Measurements from ENCODE around the gene NFATC2. TPM values are rescaled to one million over a fixed set of nuclear protein-coding genes. Genes with fewer than 3 reads are reported as not detected.

Gene NFATC2
- polyA plus RNA-seq, 2 donors: 0.75 to 0.90 TPM

DNA sequence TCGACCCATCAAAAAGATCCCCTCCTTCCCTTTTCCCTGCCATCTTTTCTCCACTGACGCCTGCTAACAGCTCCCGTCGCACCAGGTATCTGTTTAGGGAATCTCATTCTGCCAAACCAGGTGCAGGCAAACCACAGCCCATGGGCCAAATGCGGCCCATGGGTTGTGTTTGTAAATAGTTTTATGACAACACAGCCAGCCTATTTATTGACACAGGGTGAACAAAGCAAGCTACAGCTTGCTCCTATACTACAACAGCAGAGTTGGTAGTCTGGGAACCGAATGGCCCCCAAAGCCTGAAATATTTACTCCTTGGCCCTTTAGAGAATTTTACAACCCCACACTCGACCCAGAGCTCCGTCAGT is 16.4 kb downstream of the NFATC2 start:
- Histone ChIP-seq H3K9me3 (ENCODE audit: control insufficient read depth in 2 of 2, insufficient read depth in 1 of 2, low read depth in 1 of 2, low read length in 1 of 2) (no peaks in the 10 kb centered on the region), H3K27me3 (ENCODE audit: control insufficient read depth in 1 of 2, insufficient read depth in 2 of 2, low read length in 2 of 2) (no peaks in the 10 kb centered on the region), H3K27ac (ENCODE audit: low read depth in 2 of 2, low read length in 1 of 2) (no peak overlapping the region), H3K4me3 (ENCODE audit: low read depth in 1 of 2, low read length in 2 of 2) (no peak overlapping the region), H3K4me1 (ENCODE audit: control insufficient read depth in 2 of 2, insufficient read depth in 2 of 2, low read length in 1 of 2) (peaks cover 0 to 2% of the 10 kb centered on the region in 2 donors), H3K36me3 (ENCODE audit: control insufficient read depth in 2 of 2, insufficient read depth in 2 of 2, low read length in 1 of 2) (no peaks in the 10 kb centered on the region)
- 65 to 66% methylated on average over 8 of the region's 8 CpGs for WGBS, 2 donors

GRCh38 chr20:51525241-51526105 is 17.0 kb downstream of the NFATC2 start:
- Histone ChIP-seq H3K4me3 (ENCODE audit: low read depth in 1 of 2, low read length in 2 of 2) (no peak overlapping the region), H3K27ac (ENCODE audit: low read depth in 2 of 2, low read length in 1 of 2) (peak overlapping the region in 1 of 2 donors; percentile 9), H3K4me1 (ENCODE audit: control insufficient read depth in 2 of 2, insufficient read depth in 2 of 2, low read length in 1 of 2) (no peaks in the 10 kb centered on the region), H3K36me3 (ENCODE audit: control insufficient read depth in 2 of 2, insufficient read depth in 2 of 2, low read length in 1 of 2) (no peaks in the 10 kb centered on the region), H3K9me3 (ENCODE audit: control insufficient read depth in 2 of 2, insufficient read depth in 1 of 2, low read depth in 1 of 2, low read length in 1 of 2) (no peaks in the 10 kb centered on the region), H3K27me3 (ENCODE audit: control insufficient read depth in 1 of 2, insufficient read depth in 2 of 2, low read length in 2 of 2) (no peaks in the 10 kb centered on the region)
- WGBS, 2 donors: 57 to 72% methylated on average over 20 of the region's 20 CpGs

GRCh38 chr20:51523276-51524013 is 19.1 kb downstream of the NFATC2 start:
- H3K4me1 ChIP-seq (ENCODE audit: control insufficient read depth in 2 of 2, insufficient read depth in 2 of 2, low read length in 1 of 2): no peaks in the 10 kb centered on the region
- no peaks in the 10 kb centered on the region for H3K27me3 ChIP-seq (ENCODE audit: control insufficient read depth in 1 of 2, insufficient read depth in 2 of 2, low read length in 2 of 2)
- no peaks in the 10 kb centered on the region for H3K36me3 ChIP-seq (ENCODE audit: control insufficient read depth in 2 of 2, insufficient read depth in 2 of 2, low read length in 1 of 2)
- no peak overlapping the region for H3K27ac ChIP-seq (ENCODE audit: low read depth in 2 of 2, low read length in 1 of 2)
- H3K9me3 ChIP-seq (ENCODE audit: control insufficient read depth in 2 of 2, insufficient read depth in 1 of 2, low read depth in 1 of 2, low read length in 1 of 2): no peaks in the 10 kb centered on the region
- 97 to 98% methylated on average over 62 to 64 of the region's 64 CpGs for whole genome bisulfite sequencing, 2 donors
- no peak overlapping the region for H3K4me3 ChIP-seq (ENCODE audit: low read depth in 1 of 2, low read length in 2 of 2)

DNA sequence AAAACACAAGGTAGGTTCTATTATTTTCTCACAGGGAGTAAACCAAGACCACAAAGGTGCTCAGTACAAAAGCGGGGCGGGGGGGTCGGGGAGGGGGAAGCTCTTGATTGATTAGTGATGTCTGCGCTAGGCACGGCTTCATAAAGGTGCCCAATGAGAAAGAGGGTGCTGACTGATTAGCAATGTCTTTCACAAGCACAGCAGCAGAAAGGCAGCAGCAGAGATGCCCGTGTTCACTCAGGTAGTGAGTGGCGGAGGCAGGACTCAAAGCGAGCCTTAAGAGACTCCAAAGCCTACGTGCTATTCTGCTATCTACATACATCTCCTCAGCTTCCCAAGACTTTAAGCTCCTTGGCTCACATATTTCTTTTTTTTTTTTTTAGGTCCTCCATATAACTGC is 20.3 kb downstream of the NFATC2 start:
- Histone ChIP-seq H3K9me3 (ENCODE audit: control insufficient read depth in 2 of 2, insufficient read depth in 1 of 2, low read depth in 1 of 2, low read length in 1 of 2) (no peaks in the 10 kb centered on the region), H3K4me3 (ENCODE audit: low read depth in 1 of 2, low read length in 2 of 2) (no peak overlapping the region), H3K4me1 (ENCODE audit: control insufficient read depth in 2 of 2, insufficient read depth in 2 of 2, low read length in 1 of 2) (no peaks in the 10 kb centered on the region), H3K27ac (ENCODE audit: low read depth in 2 of 2, low read length in 1 of 2) (no peak overlapping the region), H3K36me3 (ENCODE audit: control insufficient read depth in 2 of 2, insufficient read depth in 2 of 2, low read length in 1 of 2) (no peaks in the 10 kb centered on the region), H3K27me3 (ENCODE audit: control insufficient read depth in 1 of 2, insufficient read depth in 2 of 2, low read length in 2 of 2) (no peaks in the 10 kb centered on the region)
- 94 to 95% methylated on average over 9 of the region's 9 CpGs for WGBS, 2 donors

- no peaks in the 10 kb centered on the region for H3K27me3 ChIP-seq (ENCODE audit: control insufficient read depth in 1 of 2, insufficient read depth in 2 of 2, low read length in 2 of 2)
- no peak overlapping the region for H3K4me3 ChIP-seq (ENCODE audit: low read depth in 1 of 2, low read length in 2 of 2)
- WGBS, 2 donors: 83 to 94% methylated on average over 2 of the region's 2 CpGs
- peaks cover 0 to 2% of the 10 kb centered on the region in 2 donors for H3K4me1 ChIP-seq (ENCODE audit: control insufficient read depth in 2 of 2, insufficient read depth in 2 of 2, low read length in 1 of 2)
- no peaks in the 10 kb centered on the region for H3K9me3 ChIP-seq (ENCODE audit: control insufficient read depth in 2 of 2, insufficient read depth in 1 of 2, low read depth in 1 of 2, low read length in 1 of 2)
- H3K27ac ChIP-seq (ENCODE audit: low read depth in 2 of 2, low read length in 1 of 2): no peak overlapping the region
- H3K36me3 ChIP-seq (ENCODE audit: control insufficient read depth in 2 of 2, insufficient read depth in 2 of 2, low read length in 1 of 2): no peaks in the 10 kb centered on the region
Measured at GRCh38 chr20:51517839-51518238, 24.7 kb downstream of the NFATC2 start.

DNA sequence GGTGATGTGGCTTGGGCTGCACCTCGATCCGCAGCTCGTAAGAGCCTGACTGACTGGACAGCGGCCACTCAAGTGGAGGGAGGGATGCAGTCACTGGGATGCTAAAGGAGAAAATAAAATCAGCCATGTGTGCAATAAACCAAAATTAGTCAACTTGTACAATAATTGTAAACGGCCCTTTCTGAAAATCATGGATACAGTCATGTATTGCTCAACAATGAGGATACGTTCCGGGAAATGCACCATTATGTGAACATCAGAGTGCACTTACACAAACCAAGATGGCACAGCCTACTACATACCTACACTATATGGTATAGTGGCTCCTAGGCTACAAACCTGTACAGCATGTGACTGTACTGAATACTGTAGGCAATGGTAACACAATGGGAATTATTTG is 25.7 kb downstream of the NFATC2 start:
- no peaks in the 10 kb centered on the region for H3K36me3 ChIP-seq (ENCODE audit: control insufficient read depth in 2 of 2, insufficient read depth in 2 of 2, low read length in 1 of 2)
- no peak overlapping the region for H3K4me3 ChIP-seq (ENCODE audit: low read depth in 1 of 2, low read length in 2 of 2)
- H3K4me1 ChIP-seq (ENCODE audit: control insufficient read depth in 2 of 2, insufficient read depth in 2 of 2, low read length in 1 of 2): peaks cover 0 to 5% of the 10 kb centered on the region in 2 donors
- 96 to 97% methylated on average over 7 of the region's 7 CpGs for WGBS, 2 donors
- H3K27me3 ChIP-seq (ENCODE audit: control insufficient read depth in 1 of 2, insufficient read depth in 2 of 2, low read length in 2 of 2): no peaks in the 10 kb centered on the region
- H3K27ac ChIP-seq (ENCODE audit: low read depth in 2 of 2, low read length in 1 of 2): no peak overlapping the region
- H3K9me3 ChIP-seq (ENCODE audit: control insufficient read depth in 2 of 2, insufficient read depth in 1 of 2, low read depth in 1 of 2, low read length in 1 of 2): no peaks in the 10 kb centered on the region

GRCh38 chr20:51514836-51515235 is 27.7 kb downstream of the NFATC2 start:
- Histone ChIP-seq H3K4me1 (ENCODE audit: control insufficient read depth in 2 of 2, insufficient read depth in 2 of 2, low read length in 1 of 2) (peaks cover 0 to 5% of the 10 kb centered on the region in 2 donors), H3K9me3 (ENCODE audit: control insufficient read depth in 2 of 2, insufficient read depth in 1 of 2, low read depth in 1 of 2, low read length in 1 of 2) (no peaks in the 10 kb centered on the region), H3K27ac (ENCODE audit: low read depth in 2 of 2, low read length in 1 of 2) (no peak overlapping the region), H3K36me3 (ENCODE audit: control insufficient read depth in 2 of 2, insufficient read depth in 2 of 2, low read length in 1 of 2) (no peaks in the 10 kb centered on the region), H3K27me3 (ENCODE audit: control insufficient read depth in 1 of 2, insufficient read depth in 2 of 2, low read length in 2 of 2) (no peaks in the 10 kb centered on the region), H3K4me3 (ENCODE audit: low read depth in 1 of 2, low read length in 2 of 2) (no peak overlapping the region)
- WGBS, 2 donors: 85 to 88% methylated on average over 7 of the region's 7 CpGs

DNA sequence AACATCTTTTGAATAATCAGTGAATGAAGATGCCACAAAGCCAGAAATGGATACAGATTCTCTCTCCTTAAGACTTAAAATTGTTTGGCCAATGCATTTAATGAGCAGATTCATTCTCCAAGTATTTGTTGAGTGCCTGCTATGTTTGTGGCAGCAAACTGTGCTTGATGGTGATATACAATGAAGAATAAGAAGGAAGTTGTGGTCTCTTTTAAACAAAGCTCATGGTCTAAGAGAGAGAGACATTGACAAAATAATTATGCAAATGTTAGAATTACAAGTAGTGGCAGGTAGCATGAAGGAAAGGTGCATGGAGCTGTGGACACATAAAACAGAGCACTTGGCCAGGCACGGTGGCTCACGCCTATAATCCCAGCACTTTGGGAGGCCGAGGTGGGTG is 28.3 kb downstream of the NFATC2 start:
- WGBS, 2 donors: 86 to 93% methylated on average over 3 of the region's 3 CpGs
- no peak overlapping the region for H3K4me3 ChIP-seq (ENCODE audit: low read depth in 1 of 2, low read length in 2 of 2)
- no peaks in the 10 kb centered on the region for H3K36me3 ChIP-seq (ENCODE audit: control insufficient read depth in 2 of 2, insufficient read depth in 2 of 2, low read length in 1 of 2)
- no peaks in the 10 kb centered on the region for H3K9me3 ChIP-seq (ENCODE audit: control insufficient read depth in 2 of 2, insufficient read depth in 1 of 2, low read depth in 1 of 2, low read length in 1 of 2)
- no peaks in the 10 kb centered on the region for H3K27me3 ChIP-seq (ENCODE audit: control insufficient read depth in 1 of 2, insufficient read depth in 2 of 2, low read length in 2 of 2)
- H3K4me1 ChIP-seq (ENCODE audit: control insufficient read depth in 2 of 2, insufficient read depth in 2 of 2, low read length in 1 of 2): peaks cover 0 to 5% of the 10 kb centered on the region in 2 donors
- no peak overlapping the region for H3K27ac ChIP-seq (ENCODE audit: low read depth in 2 of 2, low read length in 1 of 2)

GRCh38 chr20:51513545-51513944 is 29.0 kb downstream of the NFATC2 start:
- Histone ChIP-seq H3K4me1 (ENCODE audit: control insufficient read depth in 2 of 2, insufficient read depth in 2 of 2, low read length in 1 of 2) (peaks cover 0 to 5% of the 10 kb centered on the region in 2 donors), H3K9me3 (ENCODE audit: control insufficient read depth in 2 of 2, insufficient read depth in 1 of 2, low read depth in 1 of 2, low read length in 1 of 2) (no peaks in the 10 kb centered on the region), H3K36me3 (ENCODE audit: control insufficient read depth in 2 of 2, insufficient read depth in 2 of 2, low read length in 1 of 2) (no peaks in the 10 kb centered on the region), H3K27me3 (ENCODE audit: control insufficient read depth in 1 of 2, insufficient read depth in 2 of 2, low read length in 2 of 2) (no peaks in the 10 kb centered on the region), H3K4me3 (ENCODE audit: low read depth in 1 of 2, low read length in 2 of 2) (no peak overlapping the region), H3K27ac (ENCODE audit: low read depth in 2 of 2, low read length in 1 of 2) (no peak overlapping the region)
- WGBS, 2 donors: 91 to 97% methylated on average over 4 of the region's 4 CpGs
